Activated CD4-positive, alpha-beta T cell treated with anti-CD3 and anti-CD28 coated beads for 48 hours (primary cell): Measurements from ENCODE around the gene HP1BP3.
"Not testable (repeated sequence)": the region's sequence is repeated elsewhere in the genome, so short reads cannot be mapped to it uniquely, and the experiment has no call there.

Source experiments
- DNase-seq: peaks from one replicate; pipeline ENCODE4 v3.0.0-alpha.2; 2020

HP1BP3 gene

DNA sequence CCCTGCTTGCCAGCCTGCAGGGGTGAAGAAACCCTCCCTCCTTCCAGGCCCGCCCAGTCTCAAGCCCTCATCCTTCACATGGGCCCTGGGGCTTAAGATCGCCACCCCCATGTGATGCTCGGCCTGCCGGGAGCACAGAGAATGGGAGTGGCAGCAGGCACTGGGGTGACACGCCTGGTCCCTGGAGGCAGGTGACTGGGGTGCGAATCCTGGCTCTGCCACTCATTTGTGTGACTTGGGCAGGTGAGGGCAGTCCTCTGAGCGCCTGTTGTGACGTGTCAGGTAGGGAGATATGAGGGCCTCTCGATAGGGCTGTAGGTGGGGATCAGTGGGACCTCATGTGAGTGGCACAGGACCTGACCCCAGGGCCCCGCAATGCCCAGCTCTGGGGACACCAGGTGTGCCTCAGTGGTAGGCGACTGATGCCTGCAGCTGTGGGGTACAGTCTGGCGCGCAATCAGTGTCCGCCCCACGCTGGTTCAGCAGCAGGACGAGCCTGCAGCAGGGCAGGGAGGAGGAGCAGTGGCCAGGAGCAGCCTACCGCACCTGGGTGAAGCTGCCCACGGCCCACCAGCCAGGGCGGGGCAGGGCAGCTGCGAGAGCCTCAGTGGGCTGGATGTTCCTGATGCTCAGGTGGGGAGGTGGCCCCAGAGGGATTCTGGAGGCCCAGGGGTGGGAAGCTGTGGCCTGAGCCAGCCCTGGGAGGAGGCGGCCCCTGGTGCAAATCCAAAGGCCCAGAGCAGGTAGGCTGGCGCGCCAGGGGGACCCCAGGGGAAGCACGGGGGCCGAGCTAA lies 60.8 kb downstream of the HP1BP3 start:
- DNase-seq, result no peak

DNA sequence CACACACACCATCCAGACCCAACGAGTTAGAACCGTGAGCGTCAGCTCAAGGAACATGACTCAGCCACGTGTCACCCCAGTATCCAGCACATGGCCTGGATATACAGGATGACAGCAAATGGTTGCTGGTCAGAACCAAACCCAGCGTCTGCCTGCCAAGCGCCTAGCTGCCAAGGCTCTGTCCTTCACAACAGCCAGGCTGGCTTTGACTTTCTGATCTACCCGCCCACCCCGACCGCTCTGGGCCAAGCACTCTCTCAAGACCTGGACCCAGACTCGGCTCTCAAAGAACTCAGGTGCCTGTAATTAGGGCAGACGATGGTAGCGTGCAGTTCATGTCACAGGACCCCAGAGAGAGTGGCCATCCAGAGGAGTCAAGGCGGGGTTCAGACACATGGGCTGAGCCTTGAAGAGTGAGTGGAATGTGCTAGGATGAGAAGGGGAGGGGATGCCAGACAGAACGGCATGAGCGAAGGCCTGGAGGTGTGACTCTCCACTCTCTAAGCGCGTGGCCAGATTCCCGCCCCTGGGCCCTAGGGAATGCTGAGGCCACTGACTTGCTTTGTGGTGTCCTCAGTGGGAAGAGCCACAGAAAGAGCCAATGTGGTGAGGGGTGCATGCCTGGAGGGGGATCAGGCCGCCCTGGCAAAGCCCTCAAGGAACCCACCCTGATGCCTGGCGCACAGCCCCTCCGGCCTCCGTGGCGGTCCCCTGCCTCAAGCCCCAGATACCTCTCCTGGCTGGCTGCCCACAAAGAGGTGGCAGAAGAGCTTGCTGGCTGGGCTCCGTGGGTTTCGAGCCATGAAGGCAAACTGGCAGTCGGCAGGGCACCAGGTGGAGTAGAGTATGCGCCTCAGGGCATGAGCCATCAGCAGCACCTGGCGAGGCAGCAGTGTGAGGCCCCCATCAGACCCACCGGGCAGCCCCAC lies 61.7 kb downstream of the HP1BP3 start:
- no peak for DNase-seq

DNA sequence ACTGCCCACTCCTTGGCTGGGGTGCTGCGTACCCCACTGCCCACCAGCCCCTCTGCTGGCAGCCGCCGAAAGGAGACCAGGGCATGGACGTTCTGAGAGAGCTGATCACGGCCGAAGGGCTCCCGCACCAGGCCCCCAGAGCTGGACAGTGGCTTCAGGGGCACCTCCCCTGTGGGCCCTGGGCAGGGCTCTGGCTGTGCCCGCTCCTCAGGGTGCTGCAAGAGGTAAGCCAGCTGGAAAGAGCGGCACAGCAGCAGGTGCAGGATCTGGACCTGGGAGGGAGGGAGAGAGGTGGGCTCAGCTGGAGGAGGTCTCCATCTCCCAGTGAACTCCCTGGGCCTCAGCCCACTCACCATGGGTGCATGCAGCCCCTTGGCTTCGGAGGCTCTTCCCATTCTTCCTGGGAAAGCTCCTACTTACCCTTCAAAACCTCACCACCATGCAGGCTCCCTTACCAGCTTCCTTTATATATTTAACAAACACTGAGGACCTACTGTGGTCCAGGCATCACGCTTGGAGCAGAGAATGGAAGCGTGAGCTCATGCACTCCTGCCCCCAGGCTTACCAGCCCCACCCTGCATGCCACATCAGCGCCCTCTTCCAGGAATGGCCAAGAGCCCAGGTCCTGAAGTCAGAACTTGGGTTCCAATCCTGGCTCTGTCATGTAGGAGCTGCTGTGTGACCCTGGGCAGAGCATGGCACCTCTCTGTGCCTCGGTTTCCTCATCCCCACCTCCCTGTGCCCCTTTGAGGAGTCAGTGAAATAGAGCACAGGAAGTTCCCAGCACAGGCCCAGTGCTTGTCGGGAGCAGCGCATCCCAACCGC lies 62.5 kb downstream of the HP1BP3 start:
- DNase-seq, result no peak

DNA sequence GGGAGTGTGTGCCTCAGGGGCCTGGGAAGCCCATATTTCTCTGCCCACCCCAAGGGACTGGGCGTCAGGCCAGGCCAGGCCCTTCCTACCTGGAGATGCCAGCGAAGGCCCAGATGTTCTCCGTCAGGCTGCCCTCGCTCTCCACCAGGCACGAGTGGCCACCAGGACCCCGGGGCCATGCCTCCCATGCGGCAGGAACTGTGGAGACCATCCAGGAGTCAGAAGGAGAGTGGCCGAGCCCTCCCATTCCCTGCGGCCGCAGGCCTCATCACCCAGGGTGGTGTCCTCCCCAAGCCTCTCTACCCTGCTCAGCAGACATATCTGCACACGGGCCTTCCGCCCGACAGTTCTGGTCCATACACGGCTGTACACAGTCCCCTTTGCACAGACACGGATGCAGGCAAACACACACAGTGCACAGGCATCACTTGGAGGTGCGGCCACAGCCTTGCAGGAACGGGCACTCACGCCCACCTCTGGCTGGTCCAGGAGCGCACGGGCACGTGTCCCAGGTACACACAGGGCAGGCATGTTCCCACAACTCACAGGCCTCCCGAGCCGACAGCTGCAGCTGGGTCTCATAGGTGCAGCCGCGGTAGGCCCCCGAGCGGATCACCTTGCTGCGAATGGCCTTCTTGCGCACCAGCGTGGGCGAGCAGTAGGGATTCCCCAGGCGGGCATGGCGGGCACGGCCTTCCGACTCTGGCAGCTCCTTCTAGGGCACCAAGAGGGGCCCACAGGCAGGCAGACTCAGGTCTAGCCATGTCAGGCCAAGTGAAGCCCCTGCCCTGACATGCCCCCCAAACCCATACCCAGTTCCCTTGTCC lies 63.4 kb downstream of the HP1BP3 start:
- DNase-seq, result no peak

DNA sequence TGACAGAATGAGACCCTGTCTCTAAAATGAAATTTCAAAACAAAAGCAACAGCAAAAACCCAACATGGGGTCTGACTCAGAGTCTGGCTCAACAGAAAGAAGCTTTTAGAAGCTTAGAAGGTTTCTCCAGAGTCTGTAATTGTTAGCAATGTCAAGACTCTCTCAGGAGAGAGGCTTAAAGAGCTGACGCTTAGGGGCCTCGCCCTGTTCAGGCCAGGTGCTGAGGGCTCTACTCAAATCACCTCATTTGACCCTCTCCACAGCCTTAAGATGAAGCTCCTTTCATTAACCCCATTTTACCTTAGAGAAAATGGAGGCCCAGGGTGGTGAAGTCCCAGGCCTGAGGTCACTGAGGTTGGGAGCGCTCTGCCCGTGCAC lies 64.0 kb downstream of the HP1BP3 start:
- no peak for DNase-seq

DNA sequence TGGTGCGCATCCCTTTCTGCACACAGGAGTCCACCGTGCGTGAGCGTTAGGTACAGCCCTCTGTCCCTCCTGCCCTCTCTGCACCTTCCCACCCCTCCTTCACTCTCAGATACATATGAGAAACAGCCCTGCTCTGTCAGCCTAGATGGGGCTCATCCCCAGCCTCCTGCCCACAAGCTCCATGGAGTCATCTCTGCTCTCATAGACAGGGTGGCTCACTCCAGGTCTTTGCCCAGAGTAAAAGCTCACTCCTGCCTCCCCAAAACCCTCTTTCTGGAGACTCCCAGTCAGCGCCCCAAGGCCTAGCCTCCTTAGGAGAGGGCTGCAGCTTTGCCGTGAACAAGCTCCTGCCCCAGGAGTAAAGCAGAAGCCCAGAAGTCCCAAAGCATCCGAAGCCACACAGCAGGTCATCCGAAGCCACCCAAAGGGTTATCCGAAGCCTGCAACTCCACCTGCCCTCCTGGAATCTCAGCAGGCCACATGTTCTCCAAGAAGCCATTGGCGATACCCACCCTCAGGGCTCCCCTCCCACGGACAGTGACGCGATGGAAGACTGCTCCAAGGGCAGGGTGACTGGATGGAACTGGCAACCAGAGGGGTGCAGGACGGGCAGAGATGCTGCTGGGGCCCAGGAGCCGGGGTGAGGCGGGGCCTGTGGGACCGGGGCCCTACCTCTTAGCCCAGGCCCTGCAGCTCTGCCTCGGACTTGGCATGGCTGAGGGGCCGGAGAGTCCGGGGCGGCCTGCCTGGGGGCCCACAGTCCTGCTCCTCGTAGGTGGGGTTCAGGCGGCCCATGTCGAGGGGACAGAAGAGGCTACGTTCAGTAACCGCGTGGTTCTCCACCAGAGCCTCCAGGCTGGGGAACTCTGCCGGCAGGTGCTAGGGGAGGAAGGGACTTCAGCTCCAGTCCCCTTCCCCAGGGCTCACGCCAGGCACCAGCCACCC lies 65.7 kb downstream of the HP1BP3 start:
- no peak for DNase-seq

DNA sequence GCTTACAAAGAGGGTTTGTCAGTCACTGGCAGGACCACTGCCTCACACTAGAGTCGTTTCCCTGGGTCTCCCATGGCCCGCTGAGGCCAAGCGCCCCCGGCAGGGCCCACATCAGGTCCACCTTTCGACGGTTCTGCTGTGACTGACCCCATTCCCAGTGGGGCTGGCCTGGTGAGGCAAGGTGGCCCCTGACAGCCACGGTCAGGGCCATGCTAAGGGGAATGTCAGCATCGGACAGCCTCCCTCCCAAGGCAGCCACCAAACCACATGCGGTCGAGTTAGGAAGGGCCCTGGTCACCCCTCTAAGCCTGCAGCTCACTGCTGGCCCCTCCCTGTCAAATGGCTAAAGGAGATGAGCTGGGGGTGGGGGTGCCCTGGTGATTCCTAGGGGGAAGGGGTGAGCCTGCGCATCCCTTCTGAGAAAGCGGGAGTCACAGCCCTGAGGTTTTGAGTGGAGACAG lies 66.4 kb downstream of the HP1BP3 start:
- DNase-seq, result no peak

DNA sequence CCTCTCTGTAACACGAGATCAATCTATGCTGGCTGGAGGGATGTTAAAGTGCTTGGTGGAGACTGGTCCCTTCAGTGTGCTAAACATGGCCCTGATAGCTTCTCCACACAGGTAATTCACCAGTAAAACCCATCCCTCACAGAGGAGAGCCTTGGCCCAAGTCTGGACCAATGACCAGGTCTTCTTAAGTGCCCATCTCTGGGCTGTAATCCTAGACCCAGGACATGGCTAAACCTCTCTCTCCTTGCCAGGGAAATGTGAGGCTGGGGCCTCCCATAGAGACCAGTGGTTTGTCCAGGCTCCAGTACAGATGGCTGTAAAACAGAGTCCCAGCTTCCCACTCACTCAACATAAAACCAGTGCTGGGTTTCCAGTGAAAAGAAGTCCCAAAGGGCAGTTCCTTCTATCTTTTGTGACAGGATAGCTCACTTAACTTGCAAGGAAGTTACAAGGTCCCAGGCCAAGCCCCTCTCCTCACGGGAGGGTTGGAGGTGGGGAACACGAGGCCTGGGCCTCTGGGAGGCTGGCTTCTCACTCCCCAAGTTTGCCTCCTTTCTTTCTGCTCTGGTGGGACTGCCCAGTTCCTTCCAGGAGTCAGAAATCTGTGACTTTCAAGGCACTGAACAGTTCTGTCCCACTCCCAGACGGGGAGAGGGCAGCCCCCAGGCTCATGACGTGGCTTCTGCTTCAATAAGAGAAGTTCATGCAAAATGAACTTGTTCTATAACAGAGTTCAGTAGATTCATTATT lies 67.1 kb downstream of the HP1BP3 start:
- no peak for DNase-seq

DNA sequence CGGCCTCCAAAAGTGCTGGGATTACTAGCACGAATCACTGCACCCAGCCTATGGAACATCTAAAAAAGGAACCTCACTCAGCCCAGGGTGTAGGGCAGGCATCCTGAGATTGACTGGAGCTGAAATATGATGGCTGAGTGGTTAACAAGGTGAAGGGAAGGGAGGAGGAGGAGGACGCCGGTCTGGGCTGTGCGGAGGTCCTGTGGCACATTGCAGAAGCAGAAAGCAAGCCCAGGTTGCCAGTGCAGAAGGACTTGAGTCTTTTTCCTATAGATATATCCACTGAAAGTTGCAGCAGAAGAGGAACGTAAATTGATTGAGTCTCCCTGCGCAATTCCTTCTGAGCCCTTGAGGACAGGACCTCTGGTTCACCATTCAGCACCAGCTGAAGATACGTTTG lies 67.8 kb downstream of the HP1BP3 start:
- no peak for DNase-seq

DNA sequence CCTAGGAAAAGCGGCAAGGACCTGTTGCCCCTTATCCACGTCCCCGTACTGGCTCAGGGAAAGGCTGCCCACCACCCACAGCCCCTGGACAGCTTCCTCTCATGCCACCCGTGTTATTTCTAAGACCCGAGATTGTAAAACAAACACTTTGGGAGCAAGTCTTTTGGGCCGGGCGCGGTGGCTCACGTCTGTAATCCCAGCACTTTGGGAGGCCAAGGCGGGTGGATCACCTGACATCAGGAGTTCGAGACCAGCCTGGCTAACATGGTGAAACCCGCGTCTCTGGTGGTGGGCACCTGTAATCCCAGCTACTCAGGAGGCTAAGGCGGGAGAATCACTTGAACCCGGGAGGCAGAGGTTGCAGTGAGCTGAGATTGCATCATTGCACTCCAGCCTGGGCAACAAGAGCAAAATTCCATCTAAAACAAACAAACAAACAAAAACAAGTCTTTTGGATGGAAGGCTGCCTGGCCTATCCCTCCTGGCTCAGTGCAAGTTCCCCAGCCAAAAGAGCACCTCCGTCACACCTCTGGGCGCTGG lies 68.7 kb downstream of the HP1BP3 start:
- DNase-seq, result not testable (repeated sequence)

DNA sequence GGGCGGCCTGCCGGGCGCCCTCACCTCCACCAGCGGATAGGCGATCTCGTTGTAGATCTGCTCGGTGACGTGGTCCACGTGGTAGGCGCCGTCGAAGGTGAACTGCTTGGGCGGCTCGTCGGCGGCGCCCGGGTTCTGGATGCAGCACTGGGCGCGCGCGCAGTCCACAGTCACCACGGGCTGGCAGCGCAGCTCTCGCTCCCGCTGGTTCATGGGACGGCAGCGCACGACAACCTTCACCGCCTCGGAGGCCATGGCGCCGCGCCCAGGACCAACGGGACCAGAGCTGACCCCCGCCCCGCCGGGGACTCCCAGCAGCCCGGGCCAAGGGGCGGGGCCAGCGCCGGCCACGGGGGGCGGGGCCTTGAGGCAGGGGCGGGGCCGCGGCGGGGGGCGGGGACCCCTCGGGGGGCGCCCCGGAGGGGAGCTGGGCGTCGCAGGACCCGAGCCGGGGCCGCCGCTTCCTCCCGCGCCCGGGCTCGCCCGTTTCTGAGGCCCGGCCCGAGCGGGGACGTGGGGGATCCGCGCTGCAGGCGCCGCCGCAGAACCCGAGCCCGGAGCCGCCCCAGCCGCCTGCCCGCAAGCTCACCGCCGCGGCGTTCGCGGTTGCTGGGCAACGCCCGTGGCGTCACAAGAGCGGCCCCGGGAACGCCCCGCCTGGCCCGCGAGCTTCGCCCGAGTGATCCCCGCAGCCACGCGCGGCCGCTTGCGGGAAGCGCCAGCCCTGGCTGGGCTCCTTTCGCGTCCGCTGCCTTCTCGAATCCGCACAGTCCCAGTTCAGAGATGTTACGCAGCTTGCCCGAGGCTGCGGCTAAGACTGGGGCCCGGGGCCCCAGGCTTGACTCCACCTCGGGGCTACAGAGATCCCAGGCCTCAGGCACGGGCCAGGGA lies 69.4 kb downstream of the HP1BP3 start, which contains the start of gene KIF17:
Gene KIF17, minus strand, starts transcription at position 556 of the 891 bp plus-strand sequence. Its CDS starts 301 bp downstream, at position 255.
- peak; percentile 69 for DNase-seq

DNA sequence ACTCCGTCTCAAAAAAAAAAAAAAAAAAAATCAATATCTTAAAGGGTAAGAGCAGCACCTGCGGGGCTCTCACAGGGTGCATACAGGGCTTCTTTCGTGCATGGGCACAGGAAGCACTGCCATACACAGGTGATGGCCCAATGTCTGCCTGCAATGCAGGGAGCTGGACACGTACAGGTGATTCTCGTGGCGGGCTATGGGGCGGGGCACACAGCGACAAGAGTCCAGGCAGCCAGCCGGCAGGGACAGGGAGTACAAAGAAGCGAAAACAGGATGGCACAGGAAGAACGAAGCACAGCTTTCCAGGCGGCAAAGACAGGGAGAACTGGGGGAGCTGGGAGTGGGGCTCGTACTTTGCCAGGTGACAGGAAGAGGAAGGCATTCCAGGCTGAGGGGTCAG lies 70.9 kb downstream of the HP1BP3 start:
- DNase-seq, result no peak

DNA sequence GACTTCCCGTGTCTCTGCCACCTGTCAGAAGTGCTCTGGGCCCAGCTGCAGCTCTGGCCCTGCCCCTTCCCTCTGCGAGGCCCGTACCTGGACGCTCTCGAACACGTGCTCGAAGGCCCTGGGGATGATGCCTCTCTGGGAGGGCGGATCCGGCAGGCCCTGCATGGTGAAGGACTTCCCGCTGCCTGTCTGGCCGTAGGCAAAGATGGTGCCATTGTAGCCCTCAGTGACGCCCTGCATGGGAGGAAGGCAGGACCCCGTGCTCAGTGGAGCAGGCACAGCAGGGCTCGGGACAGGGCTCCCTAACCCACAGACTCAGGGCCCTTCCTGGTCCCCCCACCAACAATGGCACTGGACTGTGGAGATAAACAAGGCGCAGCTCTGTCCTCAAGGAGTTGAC lies 71.7 kb downstream of the HP1BP3 start:
- no peak for DNase-seq

DNA sequence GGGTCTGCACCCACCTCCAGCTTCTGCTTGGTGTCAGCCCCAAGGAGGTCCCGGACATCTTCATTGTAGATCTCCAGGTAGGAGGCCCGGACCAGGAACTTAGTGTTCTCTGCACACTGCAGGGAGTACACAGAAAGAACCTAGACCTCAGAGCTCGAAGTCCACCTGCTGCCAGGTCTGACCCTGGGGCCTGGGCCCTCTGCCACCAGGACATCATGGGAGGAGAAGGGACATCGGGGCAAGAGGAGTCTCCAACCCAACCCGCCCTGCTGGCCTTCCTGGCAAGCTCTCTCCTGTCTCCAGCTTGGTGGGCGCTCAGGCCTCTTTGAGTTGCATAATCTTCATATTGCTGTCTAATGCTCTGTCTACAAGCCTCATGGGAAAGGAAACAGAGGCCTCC lies 73.7 kb downstream of the HP1BP3 start:
- no peak for DNase-seq

DNA sequence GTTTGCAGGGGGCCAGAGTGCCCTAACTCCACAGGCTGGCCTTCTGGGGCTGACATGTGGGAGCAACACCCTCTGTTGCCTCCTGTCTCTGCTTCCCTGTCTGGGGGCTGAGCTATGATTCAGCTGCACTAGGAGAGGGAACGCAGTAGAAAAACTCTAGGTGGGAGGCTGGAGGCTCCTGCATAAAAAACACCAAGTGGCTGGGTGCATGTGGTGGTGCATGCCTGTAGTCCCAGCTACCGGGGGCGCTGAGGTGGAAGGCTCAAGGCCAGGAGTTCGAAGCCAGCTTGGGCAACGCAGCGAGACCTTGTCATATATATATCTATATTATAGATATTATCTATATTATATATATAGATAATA lies 74.9 kb downstream of the HP1BP3 start:
- no peak for DNase-seq

DNA sequence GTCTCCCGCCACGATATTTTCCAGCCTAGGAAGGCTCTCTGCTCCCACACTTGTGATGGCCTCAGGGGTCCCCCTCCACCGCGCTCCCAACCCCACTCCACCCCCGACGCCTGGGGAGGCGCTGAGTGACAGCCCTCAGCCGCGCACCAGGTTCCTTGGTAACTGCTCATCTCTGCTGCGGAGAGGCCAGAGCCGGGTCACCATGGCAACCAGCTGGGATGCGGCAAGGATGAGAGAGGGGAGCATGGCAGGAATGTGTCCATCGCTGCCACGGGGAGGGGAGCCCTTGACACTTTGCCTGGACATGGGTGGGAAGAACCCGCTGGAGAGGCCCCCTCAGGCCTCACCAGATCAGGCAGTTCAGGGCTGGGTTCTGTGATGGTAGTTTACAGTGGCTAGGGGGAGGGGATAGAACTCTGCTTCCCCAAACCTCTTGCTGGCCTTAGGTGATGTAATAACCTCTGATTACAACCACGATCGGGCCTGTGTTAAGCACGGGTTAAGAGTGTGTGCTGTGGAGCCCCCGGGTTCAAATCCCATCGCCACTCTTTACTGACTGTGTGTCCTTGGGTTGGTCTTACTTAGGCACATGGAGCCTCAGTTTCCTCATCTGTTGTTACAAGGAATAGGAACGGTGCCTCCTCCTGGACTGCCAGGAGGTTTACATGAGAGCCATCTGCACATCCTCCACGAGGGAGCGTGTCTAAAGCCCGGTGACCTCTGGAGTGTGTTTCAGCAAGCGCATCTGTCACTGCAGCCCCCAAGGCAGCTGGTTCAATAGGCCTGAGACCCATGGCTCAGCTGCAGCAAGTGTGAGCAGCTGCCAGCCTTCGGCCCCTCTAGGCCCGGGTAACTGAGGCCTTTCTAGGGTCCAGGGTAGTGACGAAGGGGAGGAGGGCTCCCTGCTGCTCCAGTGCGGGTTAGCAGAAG lies 75.6 kb downstream of the HP1BP3 start:
- no peak for DNase-seq

DNA sequence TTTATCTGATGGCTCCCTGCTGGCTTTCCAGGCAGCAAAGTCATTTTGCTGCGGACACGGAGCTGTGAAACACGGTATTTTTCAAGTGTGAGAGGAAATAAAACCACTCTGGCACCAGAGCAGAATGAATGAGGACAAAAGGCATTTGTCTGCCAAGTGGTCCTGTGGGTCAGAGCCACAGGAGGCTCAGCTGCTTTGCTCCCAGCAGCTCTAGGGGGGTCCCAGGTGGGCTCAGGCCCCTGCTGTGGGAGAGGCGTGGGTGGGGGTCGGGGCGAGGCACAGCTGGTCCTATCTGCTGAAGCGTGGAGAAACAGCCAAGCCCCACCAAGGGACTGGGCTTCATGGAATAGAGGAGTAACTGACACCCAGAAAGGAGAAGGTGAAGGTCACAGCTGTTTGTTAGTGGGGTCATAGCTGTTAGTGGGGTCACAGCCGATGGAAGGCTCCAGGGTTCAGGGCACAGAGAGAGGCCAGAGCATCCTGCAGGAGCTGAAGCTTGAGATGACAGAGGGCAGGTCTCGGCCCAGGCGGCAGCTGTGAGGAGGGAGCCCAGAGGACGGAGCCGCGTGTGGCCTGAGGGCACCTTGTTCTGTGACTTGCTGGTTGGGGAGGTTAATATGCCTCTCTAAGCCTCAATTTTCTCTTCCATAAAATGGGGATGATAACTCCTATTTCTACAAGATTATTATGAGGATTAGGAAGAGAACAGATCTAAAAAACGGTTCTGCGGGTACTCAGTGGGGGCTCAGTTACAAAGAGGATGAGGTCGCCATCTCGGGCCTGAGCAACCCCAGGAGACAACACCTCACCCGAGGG lies 76.4 kb downstream of the HP1BP3 start:
- no peak for DNase-seq
